NCI-H1694 treated with DMSO at 0.1 percent for 48 hours (cell line): ENCODE results near the gene HEPACAM2.
A peak's percentile ranks its signal among the peaks of the same experiment; 100 is the strongest.

Experiments
- DNase-seq: peaks from one replicate; lab custom pipeline; 2025; lab: John Stamatoyannopoulos, UW

HEPACAM2 gene

GRCh38 chr7:93202594-93203250, 23.5 kb downstream of the HEPACAM2 start:
- no peak for DNase-seq

GRCh38 chr7:93198472-93198871, 27.8 kb downstream of the HEPACAM2 start:
- DNase-seq, result no peak

GRCh38 chr7:93196336-93196735, 29.9 kb downstream of the HEPACAM2 start:
- no peak for DNase-seq

GRCh38 chr7:93194386-93194785, 31.9 kb downstream of the HEPACAM2 start:
- no peak for DNase-seq

- no peak for DNase-seq
Measured at GRCh38 chr7:93188870-93189634, 37.2 kb downstream of the HEPACAM2 start.

- DNase-seq, result no peak
Measured at GRCh38 chr7:93185303-93186027, 40.8 kb downstream of the HEPACAM2 start.

GRCh38 chr7:93179173-93179572, 47.1 kb downstream of the HEPACAM2 start:
- DNase-seq, result no peak

GRCh38 chr7:93178213-93178612, 48.1 kb downstream of the HEPACAM2 start:
- peak; percentile 89 for DNase-seq

GRCh38 chr7:93176992-93177580, 49.2 kb downstream of the HEPACAM2 start:
- DNase-seq, result no peak

- no peak for DNase-seq
Measured at GRCh38 chr7:93175219-93175618, 51.0 kb downstream of the HEPACAM2 start.

- DNase-seq, result no peak
Measured at GRCh38 chr7:93172683-93173082, 53.6 kb downstream of the HEPACAM2 start.

GRCh38 chr7:93171606-93172226, 54.6 kb downstream of the HEPACAM2 start:
- no peak for DNase-seq

GRCh38 chr7:93165447-93165846, 60.8 kb downstream of the HEPACAM2 start:
- no peak for DNase-seq

GRCh38 chr7:93164766-93165165, 61.5 kb downstream of the HEPACAM2 start:
- DNase-seq, result no peak

- no peak for DNase-seq
Measured at GRCh38 chr7:93161181-93161762, 65.0 kb downstream of the HEPACAM2 start.

- DNase-seq, result no peak
Measured at GRCh38 chr7:93160410-93160809, 65.9 kb downstream of the HEPACAM2 start.

- no peak for DNase-seq
Measured at GRCh38 chr7:93159490-93159889, 66.8 kb downstream of the HEPACAM2 start.

- DNase-seq, result no peak
Measured at GRCh38 chr7:93156884-93157283, 69.4 kb downstream of the HEPACAM2 start.

GRCh38 chr7:93150200-93150835, 76.0 kb downstream of the HEPACAM2 start:
- DNase-seq, result no peak

GRCh38 chr7:93148727-93149126, 77.5 kb downstream of the HEPACAM2 start:
- DNase-seq, result no peak

- DNase-seq, result no peak
Measured at GRCh38 chr7:93148144-93148543, 78.1 kb downstream of the HEPACAM2 start, which contains the start of gene SAMD9L. SAMD9L (minus strand) TSS chr7:93148385; CDS start chr7:93135971, 12,414 bp downstream.
